ENCODE data around the gene GABRA1. TPM values are rescaled to one million over a fixed set of nuclear protein-coding genes. Genes with fewer than 3 reads are reported as not detected.

The GABRA1 gene
- total RNA-seq, 1 experiment from 2014 or later: not detected

GRCh38 chr5:161921781-161922180 is 73.9 kb downstream of the GABRA1 start:
- Histone ChIP-seq H3K4me1 (no peaks in the 10 kb centered on the region), H3K27ac (no peak overlapping the region)

GRCh38 chr5:161924270-161924669 is 76.3 kb downstream of the GABRA1 start:
- H3K4me1 ChIP-seq: no peaks in the 10 kb centered on the region
- H3K27ac ChIP-seq: no peak overlapping the region
- H3K9me3 ChIP-seq (replicated peaks): no peaks in the 10 kb centered on the region
- no peaks in the 10 kb centered on the region for H3K27me3 ChIP-seq
- DNase-seq: no peak
- no peak overlapping the region for H3K4me3 ChIP-seq
- no peaks in the 10 kb centered on the region for H3K36me3 ChIP-seq

More at GRCh38 chr5:161921781-161922180, 73.9 kb downstream of the GABRA1 start:
- H3K36me3 ChIP-seq: no peaks in the 10 kb centered on the region
- H3K4me3 ChIP-seq: no peak overlapping the region
- H3K9me3 ChIP-seq (replicated peaks): no peaks in the 10 kb centered on the region
- no peaks in the 10 kb centered on the region for H3K27me3 ChIP-seq
- DNase-seq: no peak

- Histone ChIP-seq H3K36me3 (no peaks in the 10 kb centered on the region), H3K27ac (no peak overlapping the region), H3K9me3 (replicated peaks) (no peaks in the 10 kb centered on the region), H3K4me3 (no peak overlapping the region), H3K27me3 (no peaks in the 10 kb centered on the region), H3K4me1 (no peaks in the 10 kb centered on the region)
- peak in 1 of 2 experiments; percentile 16 for DNase-seq
These were observed 78.0 kb downstream of the GABRA1 start for GRCh38 chr5:161925960-161926359.

- Histone ChIP-seq H3K4me1 (no peaks in the 10 kb centered on the region), H3K27me3 (no peaks in the 10 kb centered on the region), H3K27ac (no peak overlapping the region), H3K9me3 (replicated peaks) (no peaks in the 10 kb centered on the region), H3K4me3 (no peak overlapping the region), H3K36me3 (no peaks in the 10 kb centered on the region)
- no peak for DNase-seq
These were observed 86.6 kb downstream of the GABRA1 start for GRCh38 chr5:161934486-161934885.

GRCh38 chr5:161944974-161945373 is 97.1 kb downstream of the GABRA1 start:
- Histone ChIP-seq H3K4me3 (no peak overlapping the region), H3K27me3 (peaks cover 11% of the 10 kb centered on the region; the same call in 1 of the 2 replicates), H3K27ac (no peak overlapping the region), H3K9me3 (replicated peaks) (no peaks in the 10 kb centered on the region), H3K4me1 (no peaks in the 10 kb centered on the region), H3K36me3 (no peaks in the 10 kb centered on the region)
- no peak for DNase-seq

GRCh38 chr5:161946911-161947310 is 99.0 kb downstream of the GABRA1 start:
- Histone ChIP-seq H3K36me3 (no peaks in the 10 kb centered on the region), H3K27me3 (peaks cover 11% of the 10 kb centered on the region; the same call in 1 of the 2 replicates), H3K4me3 (no peak overlapping the region), H3K4me1 (no peaks in the 10 kb centered on the region), H3K27ac (no peak overlapping the region), H3K9me3 (replicated peaks) (no peaks in the 10 kb centered on the region)
- DNase-seq: no peak

Other genes starting within 250 kb of the GABRA1 start
- gene GABRA6, start 162.4 kb upstream of the GABRA1 start, total RNA-seq (2014; rRNA removed; shearing (Covaris generic)): not detected in 2 replicates
- 0.08 TPM in 1 of 2 replicates, not detected in the other for gene GABRG2, start 219.7 kb downstream of the GABRA1 start, total RNA-seq (2014; rRNA removed; shearing (Covaris generic))

All from SJCRH30 (cell line).